ENCODE measurements around the gene DICER1.
"Not testable (repeated sequence)": the region's sequence is repeated elsewhere in the genome, so short reads cannot be mapped to it uniquely, and the experiment has no call there.

Gene DICER1

GRCh38 chr14:95157327-95158189 lies at the start of gene DICER1:
Gene DICER1, minus strand, starts transcription at chr14:95157529. Its CDS starts 24,071 bp downstream, at chr14:95133458.
- DNase-seq: peak; percentile 96

GRCh38 chr14:95206534-95206933 lies 49.2 kb upstream of the DICER1 start:
- DNase-seq: no peak

- DNase-seq: no peak
Measured at GRCh38 chr14:95204705-95205104, 47.4 kb upstream of the DICER1 start.

GRCh38 chr14:95201745-95202144 lies 44.4 kb upstream of the DICER1 start:
- DNase-seq: not testable (repeated sequence)

- DNase-seq: peak; percentile 28
Measured at GRCh38 chr14:95200404-95200803, 43.1 kb upstream of the DICER1 start.

GRCh38 chr14:95199298-95199983 lies 42.1 kb upstream of the DICER1 start:
- no peak for DNase-seq

- DNase-seq: no peak
Measured at GRCh38 chr14:95198320-95198719, 41.0 kb upstream of the DICER1 start.

- no peak for DNase-seq
Measured at GRCh38 chr14:95197551-95197950, 40.2 kb upstream of the DICER1 start.

GRCh38 chr14:95196826-95197545 lies 39.7 kb upstream of the DICER1 start:
- DNase-seq: no peak

- peak; percentile 77 for DNase-seq
Measured at GRCh38 chr14:95196268-95196667, 38.9 kb upstream of the DICER1 start.

- DNase-seq: no peak
Measured at GRCh38 chr14:95195031-95195430, 37.7 kb upstream of the DICER1 start.

- DNase-seq: no peak
Measured at GRCh38 chr14:95193081-95193480, 35.8 kb upstream of the DICER1 start.

GRCh38 chr14:95192311-95192710 lies 35.0 kb upstream of the DICER1 start:
- DNase-seq: peak; percentile 75

- peak; percentile 48 for DNase-seq
Measured at GRCh38 chr14:95191445-95192199, 34.3 kb upstream of the DICER1 start.

- DNase-seq: no peak
Measured at GRCh38 chr14:95190857-95191256, 33.5 kb upstream of the DICER1 start.

GRCh38 chr14:95190346-95190840 lies 33.1 kb upstream of the DICER1 start:
- DNase-seq: no peak

GRCh38 chr14:95189367-95190132 lies 32.2 kb upstream of the DICER1 start:
- DNase-seq: no peak

GRCh38 chr14:95188380-95188779 lies 31.1 kb upstream of the DICER1 start:
- DNase-seq: no peak

GRCh38 chr14:95185767-95186392 lies 28.6 kb upstream of the DICER1 start:
- peak; percentile 96 for DNase-seq

- DNase-seq: peak; percentile 86
Measured at GRCh38 chr14:95185033-95185766, 27.9 kb upstream of the DICER1 start.

- DNase-seq: no peak
Measured at GRCh38 chr14:95184413-95184790, 27.1 kb upstream of the DICER1 start.
